ENCODE results near the gene THUMPD1.
"Not testable (repeated sequence)": the region's sequence is repeated elsewhere in the genome, so short reads cannot be mapped to it uniquely, and the experiment has no call there.

The THUMPD1 gene

DNA sequence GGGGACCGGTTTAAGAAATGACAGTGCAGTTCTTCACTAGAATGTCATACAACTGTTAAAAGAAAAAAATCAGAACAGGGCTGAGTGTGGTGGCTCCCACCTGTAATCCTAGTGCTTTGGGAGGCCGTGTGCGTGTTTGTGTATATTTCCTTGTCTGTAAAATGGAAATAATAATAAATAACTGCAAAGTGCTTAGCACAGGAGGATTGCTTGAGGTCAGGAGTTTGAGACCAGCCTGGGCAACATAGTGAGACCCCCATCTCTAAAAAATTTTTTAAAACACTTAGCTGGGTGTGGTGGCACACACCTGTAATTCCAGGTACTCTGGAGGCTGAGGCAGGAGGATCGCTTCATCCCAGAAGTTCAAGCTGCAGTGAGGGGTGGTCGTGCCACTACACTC is 24.7 kb upstream of the THUMPD1 start:
- Histone ChIP-seq H3K27me3 (ENCODE audit: insufficient read depth, poor library complexity, severe bottlenecking) (no peaks in the 10 kb centered on the region), H3K4me3 (replicated peaks; ENCODE audit: insufficient read depth, low read length) (no peak overlapping the region), H3K27ac (replicated peaks) (no peak overlapping the region)
- DNase-seq (ENCODE audit: low read depth in 1 of 2, low spot score in 1 of 2) = no peak
- no peak for TF ChIP-seq CTCF (IDR thresholded peaks at IDR 0.05; ENCODE audit: insufficient read depth, low read length)
- TF ChIP-seq REST (IDR thresholded peaks at IDR 0.05; ENCODE audit: insufficient replicate concordance, low read depth) = no peak
- TF ChIP-seq GABPA (IDR thresholded peaks at IDR 0.05; ENCODE audit: low read depth) = no peak
- no peak for TF ChIP-seq POLR2AphosphoS5 (IDR thresholded peaks at IDR 0.05; ENCODE audit: low read depth)
- TF ChIP-seq SPI1 (IDR thresholded peaks at IDR 0.05; ENCODE audit: borderline replicate concordance, low read depth) = no peak

DNA sequence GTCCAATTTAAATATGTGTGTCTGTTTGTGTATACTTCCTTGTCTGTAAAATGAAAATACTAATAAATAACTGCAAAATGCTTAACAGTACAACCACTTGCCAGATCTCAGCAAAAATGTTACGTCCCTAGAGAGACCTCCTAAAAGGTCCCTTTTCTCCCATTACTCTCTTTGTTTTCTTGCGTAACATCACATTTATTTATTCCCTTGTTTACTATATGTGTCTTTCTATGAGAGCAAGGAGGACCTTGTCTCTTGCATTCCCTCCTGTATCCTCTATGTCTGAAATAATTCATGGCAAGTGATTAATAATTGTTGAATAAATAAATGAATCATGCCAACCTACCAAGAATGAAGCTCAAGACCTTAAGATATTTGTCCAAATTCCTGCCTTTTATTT is 24.1 kb upstream of the THUMPD1 start:
- H3K4me3 ChIP-seq (replicated peaks; ENCODE audit: insufficient read depth, low read length) = no peak overlapping the region
- TF ChIP-seq REST (IDR thresholded peaks at IDR 0.05; ENCODE audit: insufficient replicate concordance, low read depth) (no peak), POLR2AphosphoS5 (IDR thresholded peaks at IDR 0.05; ENCODE audit: low read depth) (no peak), SPI1 (IDR thresholded peaks at IDR 0.05; ENCODE audit: borderline replicate concordance, low read depth) (no peak), GABPA (IDR thresholded peaks at IDR 0.05; ENCODE audit: low read depth) (no peak), CTCF (IDR thresholded peaks at IDR 0.05; ENCODE audit: insufficient read depth, low read length) (no peak)
- no peak for DNase-seq (ENCODE audit: low read depth in 1 of 2, low spot score in 1 of 2)
- H3K27me3 ChIP-seq (ENCODE audit: insufficient read depth, poor library complexity, severe bottlenecking) = no peaks in the 10 kb centered on the region
- H3K27ac ChIP-seq (replicated peaks) = no peak overlapping the region

GRCh38 chr16:20764448-20764847 is 22.8 kb upstream of the THUMPD1 start:
- DNase-seq (ENCODE audit: low read depth in 1 of 2, low spot score in 1 of 2); H3K27me3 ChIP-seq (ENCODE audit: insufficient read depth, poor library complexity, severe bottlenecking); H3K4me3 ChIP-seq (replicated peaks; ENCODE audit: insufficient read depth, low read length); H3K27ac ChIP-seq (replicated peaks): not testable (repeated sequence)

- peak within 1 kb of the TSS; percentile 25 for H3K4me3 ChIP-seq (replicated peaks; ENCODE audit: insufficient read depth, low read length)
- peak within 1 kb of the TSS; percentile 62 for H3K27ac ChIP-seq (replicated peaks)
- TF ChIP-seq POLR2AphosphoS5 (IDR thresholded peaks at IDR 0.05; ENCODE audit: low read depth) (no peak), SPI1 (IDR thresholded peaks at IDR 0.05; ENCODE audit: borderline replicate concordance, low read depth) (no peak), GABPA (IDR thresholded peaks at IDR 0.05; ENCODE audit: low read depth) (no peak), REST (IDR thresholded peaks at IDR 0.05; ENCODE audit: insufficient replicate concordance, low read depth) (no peak), CTCF (IDR thresholded peaks at IDR 0.05; ENCODE audit: insufficient read depth, low read length) (no peak)
- no peaks in the 10 kb centered on the region for H3K27me3 ChIP-seq (ENCODE audit: insufficient read depth, poor library complexity, severe bottlenecking)
- peak; percentile 57 to 87 for DNase-seq (ENCODE audit: low read depth in 1 of 2, low spot score in 1 of 2)
Measured at GRCh38 chr16:20763461-20764232, 22.0 kb upstream of the THUMPD1 start, which contains the start of gene ACSM3. ACSM3 (plus strand) TSS chr16:20764014; CDS start chr16:20770035, 6,021 bp downstream.
